Ascending aorta (tissue), 2 donors: ENCODE data around the gene RASGEF1B. TPM values are rescaled to one million over a fixed set of nuclear protein-coding genes. Genes with fewer than 3 reads are reported as not detected.

Experiments
- DNase-seq, 2 donors: peaks; one replicate each; pipeline ENCODE4 v3.0.0-alpha.2; 2019; ENCODE audit warnings: low spot score in 2 of 2
- H3K27ac ChIP-seq, 2 donors: fragments of 200-600 bp; sonication (generic); one replicate each; pipeline ENCODE4 v1.5.1; 2016 to 2017; ENCODE audit warnings: mild to moderate bottlenecking in 1 of 2
- H3K27me3 ChIP-seq: fragments of 200-600 bp; sonication (generic); one replicate; pipeline ENCODE4 v1.5.1; 2017
- H3K36me3 ChIP-seq, 2 donors: fragments of 200-600 bp; sonication (generic); one replicate each; pipeline ENCODE4 v1.5.1; 2016
- H3K4me1 ChIP-seq, 2 donors: fragments of 200-600 bp; sonication (generic); one replicate each; pipeline ENCODE4 v1.5.1; 2016 to 2017; ENCODE audit warnings: mild to moderate bottlenecking in 1 of 2
- H3K4me3 ChIP-seq, 2 donors: fragments of 200-600 bp; sonication (generic); one replicate each; pipeline ENCODE4 v1.5.1; 2016 to 2017; ENCODE audit warnings: mild to moderate bottlenecking in 1 of 2
- H3K9me3 ChIP-seq, 2 donors: fragments of 200-600 bp; sonication (generic); one replicate each; pipeline ENCODE4 v1.5.1; 2016
- CTCF ChIP-seq, 3 experiments: fragments of 200-600 bp in 2 of 3; fragments of 450-650 bp in 1 of 3; sonication (generic) in 2 of 3; IDR thresholded peaks; one replicate each; pipeline ENCODE4 v1.5.1; 2016 to 2019; ENCODE audit warnings: antibody characterized with exemption in 3 of 3, mild to moderate bottlenecking in 1 of 3, moderate library complexity in 1 of 3
- intact Hi-C: fragments of 100-400 bp; cut with DNase I; formaldehyde crosslinking; loops from one replicate; pipeline ENCODE4 v1.15.1; 2023
- total RNA-seq: library from RNA; depleted of rRNA; stranded (reverse); fragments of >200 nt; gene quantifications from one replicate; pipeline ENCODE4 v1.1.0, GENCODE V29; 2016

Gene RASGEF1B
- total RNA-seq, 1 donor from 2014 or later, result 8.4 TPM

- H3K27me3 ChIP-seq, result no peaks in the 10 kb centered on the region
- H3K4me1 ChIP-seq, result no peaks in the 10 kb centered on the region
- no peak for TF ChIP-seq CTCF (IDR thresholded peaks at IDR 0.05)
- H3K36me3 ChIP-seq, result no peaks in the 10 kb centered on the region
- H3K9me3 ChIP-seq, result no peaks in the 10 kb centered on the region
- no peak for DNase-seq
- no peak overlapping the region for H3K4me3 ChIP-seq
- intact Hi-C loops, result no loop called here
- peak overlapping the region in 1 of 2 donors; percentile 6 for H3K27ac ChIP-seq
These were observed 36.9 kb upstream of the RASGEF1B start for GRCh38 chr4:81508411-81509185.

- no peak for TF ChIP-seq CTCF (IDR thresholded peaks at IDR 0.05)
- H3K4me3 ChIP-seq, result no peak overlapping the region
- no peaks in the 10 kb centered on the region for H3K4me1 ChIP-seq
- no peak overlapping the region for H3K27ac ChIP-seq
- H3K36me3 ChIP-seq, result no peaks in the 10 kb centered on the region
- intact Hi-C loops, result no loop called here
- H3K9me3 ChIP-seq, result no peaks in the 10 kb centered on the region
- H3K27me3 ChIP-seq, result no peaks in the 10 kb centered on the region
- DNase-seq, result no peak
These were observed 35.8 kb upstream of the RASGEF1B start for GRCh38 chr4:81507530-81507929.

DNA sequence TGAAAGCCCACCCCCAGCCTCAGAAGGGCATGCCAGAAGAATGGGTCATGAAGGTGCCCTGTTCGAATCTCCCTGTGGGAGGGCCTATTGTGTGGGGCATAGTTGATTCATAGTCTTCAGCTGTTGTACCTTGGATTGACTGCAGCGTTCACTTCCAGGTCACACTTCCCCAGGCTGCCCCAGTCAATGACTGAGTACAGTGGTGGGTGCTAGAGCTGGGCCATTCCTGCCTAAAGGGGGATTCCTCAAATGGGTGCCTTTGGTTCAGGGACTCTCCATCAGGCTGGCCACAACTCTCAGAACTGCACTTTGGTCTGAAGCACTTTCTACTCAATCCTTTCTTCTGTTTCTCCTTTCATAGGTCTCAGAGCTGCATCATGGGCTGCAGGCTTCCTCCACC is 35.0 kb upstream of the RASGEF1B start:
- no peak overlapping the region for H3K4me3 ChIP-seq
- no peak for TF ChIP-seq CTCF (IDR thresholded peaks at IDR 0.05)
- no peaks in the 10 kb centered on the region for H3K9me3 ChIP-seq
- H3K27ac ChIP-seq, result no peak overlapping the region
- H3K27me3 ChIP-seq, result no peaks in the 10 kb centered on the region
- H3K4me1 ChIP-seq, result no peaks in the 10 kb centered on the region
- intact Hi-C loops, result no loop called here
- DNase-seq, result no peak
- no peaks in the 10 kb centered on the region for H3K36me3 ChIP-seq

GRCh38 chr4:81505726-81506125 is 34.0 kb upstream of the RASGEF1B start:
- no peaks in the 10 kb centered on the region for H3K27me3 ChIP-seq
- no peaks in the 10 kb centered on the region for H3K9me3 ChIP-seq
- peak overlapping the region; percentile 44 for H3K27ac ChIP-seq
- intact Hi-C loops, result no loop called here
- TF ChIP-seq CTCF (IDR thresholded peaks at IDR 0.05), result no peak
- H3K36me3 ChIP-seq, result no peaks in the 10 kb centered on the region
- DNase-seq, result no peak
- H3K4me1 ChIP-seq, result no peaks in the 10 kb centered on the region
- H3K4me3 ChIP-seq, result no peak overlapping the region

DNA sequence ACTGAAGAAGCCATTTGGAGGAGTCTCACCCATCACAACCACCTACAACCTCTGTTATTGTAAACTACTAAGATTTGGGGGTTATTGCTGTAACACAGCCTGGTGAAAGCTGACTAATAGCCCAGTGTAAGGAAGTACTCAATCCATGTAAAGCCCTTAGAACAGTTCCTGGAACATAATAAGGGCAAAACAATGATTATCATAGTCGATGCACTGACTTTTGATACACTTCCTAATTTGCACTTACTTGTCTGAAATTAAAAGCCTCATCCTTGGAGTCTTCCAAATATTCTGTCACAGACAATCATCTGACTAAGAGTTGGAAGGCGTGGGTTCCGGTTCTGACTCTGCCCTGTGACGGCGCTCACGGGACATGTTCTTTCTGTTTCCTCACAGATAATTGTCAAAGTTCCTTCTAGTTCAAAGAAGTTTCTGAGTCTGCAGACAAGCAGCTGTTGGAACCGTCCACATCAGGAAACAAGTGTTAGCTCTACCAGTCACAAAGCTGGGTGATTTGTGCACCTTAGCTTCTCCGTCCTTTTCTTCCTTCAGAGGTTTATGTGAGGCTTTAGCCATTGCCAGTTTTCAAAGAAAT is 33.4 kb upstream of the RASGEF1B start:
- no peak overlapping the region for H3K4me3 ChIP-seq
- H3K27me3 ChIP-seq, result no peaks in the 10 kb centered on the region
- TF ChIP-seq CTCF (IDR thresholded peaks at IDR 0.05), result no peak
- H3K36me3 ChIP-seq, result no peaks in the 10 kb centered on the region
- H3K4me1 ChIP-seq, result no peaks in the 10 kb centered on the region
- peak; percentile 39 to 80 for DNase-seq
- intact Hi-C loops, result no loop called here
- peak overlapping the region; percentile 44 for H3K27ac ChIP-seq
- no peaks in the 10 kb centered on the region for H3K9me3 ChIP-seq
